Measurements from ENCODE around the gene MTG2. TPM values are rescaled to one million over a fixed set of nuclear protein-coding genes. Genes with fewer than 3 reads are reported as not detected.

MTG2 gene
- total RNA-seq, 1 experiment from 2014 or later, result 27.9 TPM

GRCh38 chr20:62145688-62146018 lies 37.2 kb upstream of the MTG2 start:
- TF ChIP-seq NFATC4 (CRISPR knock-in tag; IDR thresholded peaks at IDR 0.05) (no peak), TEAD1 (CRISPR knock-in tag; IDR thresholded peaks at IDR 0.05) (no peak), NR3C1 (CRISPR knock-in tag; conservative IDR thresholded peaks at IDR 0.05; ENCODE audit: low read depth) (no peak), GTF2I (CRISPR knock-in tag; conservative IDR thresholded peaks at IDR 0.05) (no peak), USF1 (CRISPR knock-in tag; IDR thresholded peaks at IDR 0.05) (no peak), TCF7 (CRISPR knock-in tag; IDR thresholded peaks at IDR 0.05; ENCODE audit: low read depth) (no peak), AR (CRISPR knock-in tag; IDR thresholded peaks at IDR 0.05) (no peak), HMGA2 (CRISPR knock-in tag; IDR thresholded peaks at IDR 0.05) (no peak), FOXK1 (CRISPR knock-in tag; IDR thresholded peaks at IDR 0.05) (no peak), PREB (CRISPR knock-in tag; IDR thresholded peaks at IDR 0.05; ENCODE audit: borderline replicate concordance) (no peak), IRF1 (CRISPR knock-in tag; IDR thresholded peaks at IDR 0.05) (no peak), ELF4 (CRISPR knock-in tag; IDR thresholded peaks at IDR 0.05; ENCODE audit: low read depth) (no peak), ZNF532 (CRISPR knock-in tag; IDR thresholded peaks at IDR 0.05; ENCODE audit: borderline replicate concordance) (no peak), ETV6 (CRISPR knock-in tag; IDR thresholded peaks at IDR 0.05) (no peak), PRDM15 (CRISPR knock-in tag; IDR thresholded peaks at IDR 0.05) (no peak), SP1 (CRISPR knock-in tag; conservative IDR thresholded peaks at IDR 0.05) (no peak), ATF1 (CRISPR knock-in tag; IDR thresholded peaks at IDR 0.05) (no peak), ZNF121 (CRISPR knock-in tag; IDR thresholded peaks at IDR 0.05) (no peak), ZNF416 (CRISPR knock-in tag; IDR thresholded peaks at IDR 0.05) (no peak), FOXP4 (CRISPR knock-in tag; IDR thresholded peaks at IDR 0.05) (no peak)
- Mint-ChIP-seq H3K27me3 (ENCODE audit: low read depth) (no peaks in the 10 kb centered on the region), H3K9me3 (no peaks in the 10 kb centered on the region), H3K4me1 (peaks cover 48% of the 10 kb centered on the region), H3K4me3 (peak overlapping the region; percentile 81), H3K27ac (no peak overlapping the region; the same call in 1 of the 2 replicates), H3K36me3 (peaks cover 13% of the 10 kb centered on the region)
- DNase-seq (ENCODE audit: low spot score) (no peak), ATAC-seq (no peak)
- ChIA-PET POLR2A (no interaction called here), CTCF (interaction anchor here (0.9 to 2.2 kb wide), 2 partner anchors 11 to 134 kb away, joined by 3 to 16 read pairs; no protein-coding TSS in a partner anchor)

All from WTC11 (cell line).